OCI-LY1 (cell line): ENCODE results near the gene TRIM45.

Experiments used
- H2AFZ ChIP-seq: fragments of 200-600 bp; sonication (generic), shearing (Covaris generic); 2 replicates; pipeline ENCODE4 v1.6.0; 2014; ENCODE audit warnings: antibody characterized with exemption, mild to moderate bottlenecking, low read length
- H3F3A ChIP-seq: fragments of 200-600 bp; sonication (generic), shearing (Covaris generic); 2 replicates; pipeline ENCODE4 v1.6.0; 2014; ENCODE audit warnings: mild to moderate bottlenecking, antibody characterized with exemption, low read length, moderate library complexity; ENCODE audit not compliant: insufficient read depth
- H3K27ac ChIP-seq: fragments of 200-600 bp; sonication (generic); 2 replicates; pipeline ENCODE4 v1.5.1; 2014; ENCODE audit warnings: low read length, mixed run types, mild to moderate bottlenecking, low read depth; ENCODE audit not compliant: poor library complexity, severe bottlenecking
- H3K27me3 ChIP-seq: fragments of 200-600 bp; sonication (generic); 2 replicates; pipeline ENCODE4 v1.6.0; 2014; ENCODE audit warnings: antibody characterized with exemption, mild to moderate bottlenecking, low read length, moderate library complexity; ENCODE audit not compliant: insufficient read depth
- H3K36me3 ChIP-seq: fragments of 200-600 bp; sonication (generic); 2 replicates; pipeline ENCODE4 v1.6.1; 2014; ENCODE audit warnings: mild to moderate bottlenecking, antibody characterized with exemption, low read length, moderate library complexity, mixed read lengths; ENCODE audit not compliant: insufficient read depth
- H3K4me1 ChIP-seq: fragments of 200-600 bp; sonication (generic); 2 replicates; pipeline ENCODE4 v1.5.1; 2014; ENCODE audit warnings: mild to moderate bottlenecking, low read length, moderate library complexity; ENCODE audit not compliant: insufficient read depth, severe bottlenecking
- H3K4me2 ChIP-seq: fragments of 200-600 bp; sonication (generic), shearing (Covaris generic); 2 replicates; pipeline ENCODE4 v1.6.1; 2014; ENCODE audit warnings: low read length
- H3K4me3 ChIP-seq: fragments of 200-600 bp; sonication (generic); 2 replicates; pipeline ENCODE4 v1.5.1; 2014; ENCODE audit warnings: low read length, low read depth, mild to moderate bottlenecking, mixed read lengths; ENCODE audit not compliant: poor library complexity, severe bottlenecking
- H3K79me2 ChIP-seq: fragments of 200-600 bp; shearing (Covaris generic); 2 replicates; pipeline ENCODE4 v1.6.1; 2016; ENCODE audit warnings: mixed run types, low read length, mixed read lengths; ENCODE audit not compliant: insufficient read depth
- H3K9ac ChIP-seq: fragments of 200-600 bp; sonication (generic), shearing (Covaris generic); 2 replicates; pipeline ENCODE4 v1.6.1; 2014; ENCODE audit warnings: mild to moderate bottlenecking, low read length, mixed read lengths
- H3K9me2 ChIP-seq: fragments of 200-600 bp; sonication (generic), shearing (Covaris generic); 2 replicates; pipeline ENCODE4 v1.6.1; 2014; ENCODE audit warnings: low read depth, mild to moderate bottlenecking, low read length, mixed read lengths
- H3K9me3 ChIP-seq: fragments of 200-600 bp; shearing (Covaris generic); 2 replicates; pipeline ENCODE4 v1.6.1; 2014; ENCODE audit warnings: low read length, mixed read lengths
- H4K20me1 ChIP-seq: fragments of 200-600 bp; sonication (generic), shearing (Covaris generic); 2 replicates; pipeline ENCODE4 v1.6.0; 2016; ENCODE audit warnings: mild to moderate bottlenecking, low read length; ENCODE audit not compliant: insufficient read depth
- EZH2 ChIP-seq: fragments of 200-600 bp; sonication (generic), shearing (Covaris generic); IDR thresholded peaks from 2 replicates; pipeline ENCODE4 v1.8.0; 2017; ENCODE audit warnings: borderline replicate concordance, mixed run types, mild to moderate bottlenecking, antibody characterized with exemption, low read length, moderate library complexity, mixed read lengths
- TF ChIP-seq, protein P1 (sequence below): fragments of 200-600 bp; sonication (generic), shearing (Covaris generic); IDR thresholded peaks from 2 replicates; pipeline ENCODE4 v1.5.1; 2017; ENCODE audit warnings: mild to moderate bottlenecking, antibody characterized with exemption, low read length, moderate library complexity, mixed read lengths

Gene TRIM45

DNA sequence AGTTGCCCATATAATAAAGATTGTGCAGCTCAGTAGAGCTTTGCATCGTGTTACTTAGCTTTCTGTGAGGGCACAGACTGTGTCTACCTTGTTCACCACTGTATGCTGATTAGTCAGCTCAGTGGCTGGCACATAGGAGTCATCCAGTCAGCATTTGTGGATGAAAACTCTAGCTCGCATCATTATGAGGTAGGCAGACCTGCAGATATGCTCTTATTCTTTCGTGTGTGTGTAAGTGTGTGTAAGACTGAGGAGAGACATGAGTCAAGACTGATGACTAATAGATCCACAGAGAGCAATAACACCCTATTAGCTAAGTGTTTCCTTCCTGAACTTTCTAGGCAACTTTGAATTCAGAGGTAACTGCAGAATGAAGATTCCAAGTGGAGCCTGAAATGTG lies 44.3 kb downstream of the TRIM45 start:
- Histone ChIP-seq H3F3A (no peaks in the 10 kb centered on the region), H3K36me3 (peaks cover 97% of the 10 kb centered on the region), H3K27ac (no peak overlapping the region), H3K4me3 (no peak overlapping the region), H3K79me2 (no peaks in the 10 kb centered on the region), H3K9ac (no peak overlapping the region), H3K27me3 (no peaks in the 10 kb centered on the region), H3K9me2 (no peaks in the 10 kb centered on the region), H3K9me3 (no peaks in the 10 kb centered on the region), H3K4me2 (no peak overlapping the region), H3K4me1 (no peaks in the 10 kb centered on the region), H4K20me1 (no peaks in the 10 kb centered on the region), H2AFZ (no peak overlapping the region)
- TF ChIP-seq, protein P1, sequence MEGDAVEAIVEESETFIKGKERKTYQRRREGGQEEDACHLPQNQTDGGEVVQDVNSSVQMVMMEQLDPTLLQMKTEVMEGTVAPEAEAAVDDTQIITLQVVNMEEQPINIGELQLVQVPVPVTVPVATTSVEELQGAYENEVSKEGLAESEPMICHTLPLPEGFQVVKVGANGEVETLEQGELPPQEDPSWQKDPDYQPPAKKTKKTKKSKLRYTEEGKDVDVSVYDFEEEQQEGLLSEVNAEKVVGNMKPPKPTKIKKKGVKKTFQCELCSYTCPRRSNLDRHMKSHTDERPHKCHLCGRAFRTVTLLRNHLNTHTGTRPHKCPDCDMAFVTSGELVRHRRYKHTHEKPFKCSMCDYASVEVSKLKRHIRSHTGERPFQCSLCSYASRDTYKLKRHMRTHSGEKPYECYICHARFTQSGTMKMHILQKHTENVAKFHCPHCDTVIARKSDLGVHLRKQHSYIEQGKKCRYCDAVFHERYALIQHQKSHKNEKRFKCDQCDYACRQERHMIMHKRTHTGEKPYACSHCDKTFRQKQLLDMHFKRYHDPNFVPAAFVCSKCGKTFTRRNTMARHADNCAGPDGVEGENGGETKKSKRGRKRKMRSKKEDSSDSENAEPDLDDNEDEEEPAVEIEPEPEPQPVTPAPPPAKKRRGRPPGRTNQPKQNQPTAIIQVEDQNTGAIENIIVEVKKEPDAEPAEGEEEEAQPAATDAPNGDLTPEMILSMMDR: no peak
- no peak for TF ChIP-seq EZH2

DNA sequence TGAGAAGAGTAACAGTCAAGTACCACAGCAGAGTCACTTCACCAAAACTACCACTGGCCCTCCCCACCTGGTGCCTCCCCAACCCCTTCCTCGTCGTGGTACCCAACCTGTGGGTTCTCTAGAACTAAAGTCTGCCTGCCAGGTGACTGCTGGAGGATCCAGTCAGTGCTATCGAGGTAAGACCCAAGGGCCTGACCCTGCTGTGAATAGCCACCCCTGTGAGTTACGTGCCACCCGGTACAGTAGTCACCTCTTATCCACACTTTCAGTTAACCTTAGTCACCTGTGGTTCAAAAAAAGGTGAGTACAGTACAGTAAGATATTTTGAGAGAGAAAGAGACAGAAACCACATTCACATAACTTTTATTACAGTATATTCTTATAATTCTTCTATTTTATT lies 44.9 kb downstream of the TRIM45 start:
- no peak overlapping the region for H3K4me3 ChIP-seq
- H3K9me2 ChIP-seq: no peaks in the 10 kb centered on the region
- H4K20me1 ChIP-seq: no peaks in the 10 kb centered on the region
- no peaks in the 10 kb centered on the region for H3F3A ChIP-seq
- H3K36me3 ChIP-seq: peaks cover 96% of the 10 kb centered on the region
- H3K27me3 ChIP-seq: no peaks in the 10 kb centered on the region
- no peak overlapping the region for H3K4me2 ChIP-seq
- H2AFZ ChIP-seq: no peak overlapping the region
- H3K4me1 ChIP-seq: no peaks in the 10 kb centered on the region
- TF ChIP-seq, protein P1: no peak
- TF ChIP-seq EZH2: no peak
- H3K9me3 ChIP-seq: no peaks in the 10 kb centered on the region
- H3K27ac ChIP-seq: no peak overlapping the region
- H3K79me2 ChIP-seq: no peaks in the 10 kb centered on the region
- H3K9ac ChIP-seq: no peak overlapping the region

DNA sequence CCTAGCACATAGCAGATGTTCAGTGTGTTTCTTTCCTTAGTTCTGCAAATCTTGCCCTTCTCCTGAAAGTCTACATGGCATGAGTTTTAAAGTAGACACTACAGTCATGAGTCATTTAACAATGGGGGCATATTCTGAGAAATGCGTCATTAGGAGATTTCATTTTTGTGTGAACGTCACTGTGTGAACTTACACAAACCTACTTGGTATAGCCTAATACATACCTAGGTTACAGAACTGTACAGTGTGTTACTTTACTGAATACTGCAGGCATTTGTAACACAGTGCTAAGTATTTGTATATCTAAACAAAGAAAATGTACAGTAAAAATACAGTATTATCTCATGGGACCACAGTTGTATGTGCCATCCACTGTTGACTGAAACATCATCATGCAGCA lies 51.4 kb downstream of the TRIM45 start:
- no peak for TF ChIP-seq EZH2
- TF ChIP-seq, protein P1: no peak
- Histone ChIP-seq H3K79me2 (peaks cover 6% of the 10 kb centered on the region; the same call in 1 of the 2 replicates), H3K36me3 (peaks cover 87% of the 10 kb centered on the region), H3K4me2 (no peak overlapping the region), H2AFZ (no peak overlapping the region), H3F3A (no peaks in the 10 kb centered on the region), H3K27me3 (no peaks in the 10 kb centered on the region), H4K20me1 (no peaks in the 10 kb centered on the region), H3K4me1 (no peaks in the 10 kb centered on the region), H3K9ac (no peak overlapping the region), H3K9me2 (no peaks in the 10 kb centered on the region), H3K27ac (no peak overlapping the region), H3K4me3 (no peak overlapping the region), H3K9me3 (no peaks in the 10 kb centered on the region)
